Glutamatergic neuron (in vitro differentiated cells): ENCODE data around the gene IL1RAP. TPM values are rescaled to one million over a fixed set of nuclear protein-coding genes. Genes with fewer than 3 reads are reported as not detected.

Experiments
- DNase-seq: peaks from one replicate; pipeline ENCODE4 v3.0.0; 2022
- H3K27ac Mint-ChIP-seq: one replicate; pipeline ENCODE4 v1.8.0; 2020; ENCODE audit warnings: mild to moderate bottlenecking, mixed read lengths, inconsistent platforms; ENCODE audit not compliant: unreplicated experiment
- H3K27me3 Mint-ChIP-seq: one replicate; pipeline ENCODE4 v1.8.0; 2020; ENCODE audit warnings: mild to moderate bottlenecking, moderate library complexity, mixed read lengths, inconsistent platforms; ENCODE audit not compliant: unreplicated experiment
- H3K36me3 Mint-ChIP-seq: one replicate; pipeline ENCODE4 v1.8.0; 2020; ENCODE audit warnings: mild to moderate bottlenecking, mixed read lengths, inconsistent platforms; ENCODE audit not compliant: unreplicated experiment
- H3K4me1 Mint-ChIP-seq: one replicate; pipeline ENCODE4 v1.8.0; 2020; ENCODE audit warnings: mild to moderate bottlenecking, low read depth, mixed read lengths, inconsistent platforms; ENCODE audit not compliant: unreplicated experiment
- H3K4me3 Mint-ChIP-seq: one replicate; pipeline ENCODE4 v1.8.0; 2020; ENCODE audit warnings: mild to moderate bottlenecking, mixed read lengths, inconsistent platforms; ENCODE audit not compliant: unreplicated experiment
- H3K9me3 Mint-ChIP-seq: one replicate; pipeline ENCODE4 v1.8.0; 2020; ENCODE audit warnings: mild to moderate bottlenecking, moderate library complexity, mixed read lengths, inconsistent platforms; ENCODE audit not compliant: unreplicated experiment
- total RNA-seq: library from RNA; stranded (reverse); fragmentation: NEBNext Ultra II Directional; extraction: Animal tissue kit (Norgen Biotek cat#: 25700); gene quantifications from one replicate; pipeline ENCODE4 v1.2.1, GENCODE V29; 2021; ENCODE audit not compliant: unreplicated experiment
- TF ChIP-seq, protein P1 (sequence below): fragments of 200-600 bp; sonication (generic); IDR thresholded peaks from one replicate; pipeline ENCODE4 v1.5.0; 2021; ENCODE audit not compliant: partially characterized antibody, unreplicated experiment

Gene IL1RAP
- total RNA-seq, 1 donor from 2014 or later, result 0.37 TPM

DNA sequence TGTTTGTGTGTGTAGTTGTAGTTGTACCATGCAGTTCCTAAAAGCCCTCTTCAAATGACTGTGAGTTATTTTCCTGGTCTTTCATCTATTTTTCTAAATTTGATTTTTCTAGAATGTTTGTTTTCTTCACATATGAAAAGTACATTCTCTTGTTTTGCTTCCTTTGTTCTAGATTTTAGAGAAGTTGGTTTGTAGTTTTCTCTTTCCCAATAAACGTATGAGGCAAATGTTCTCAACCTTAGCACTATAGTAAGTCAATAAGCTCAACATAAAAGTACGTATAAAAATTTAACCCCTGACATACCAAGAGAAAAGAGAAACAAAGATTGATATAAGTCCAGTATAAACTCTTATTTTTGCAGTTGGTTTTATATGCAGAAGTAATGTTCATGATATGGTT lies 74.7 kb downstream of the IL1RAP start:
- H3K4me1 Mint-ChIP-seq, result no peaks in the 10 kb centered on the region
- no peak overlapping the region for H3K4me3 Mint-ChIP-seq
- no peaks in the 10 kb centered on the region for H3K9me3 Mint-ChIP-seq
- no peak overlapping the region for H3K27ac Mint-ChIP-seq
- DNase-seq, result no peak
- peaks cover 3% of the 10 kb centered on the region for H3K27me3 Mint-ChIP-seq
- H3K36me3 Mint-ChIP-seq, result no peaks in the 10 kb centered on the region
- TF ChIP-seq, protein P1, sequence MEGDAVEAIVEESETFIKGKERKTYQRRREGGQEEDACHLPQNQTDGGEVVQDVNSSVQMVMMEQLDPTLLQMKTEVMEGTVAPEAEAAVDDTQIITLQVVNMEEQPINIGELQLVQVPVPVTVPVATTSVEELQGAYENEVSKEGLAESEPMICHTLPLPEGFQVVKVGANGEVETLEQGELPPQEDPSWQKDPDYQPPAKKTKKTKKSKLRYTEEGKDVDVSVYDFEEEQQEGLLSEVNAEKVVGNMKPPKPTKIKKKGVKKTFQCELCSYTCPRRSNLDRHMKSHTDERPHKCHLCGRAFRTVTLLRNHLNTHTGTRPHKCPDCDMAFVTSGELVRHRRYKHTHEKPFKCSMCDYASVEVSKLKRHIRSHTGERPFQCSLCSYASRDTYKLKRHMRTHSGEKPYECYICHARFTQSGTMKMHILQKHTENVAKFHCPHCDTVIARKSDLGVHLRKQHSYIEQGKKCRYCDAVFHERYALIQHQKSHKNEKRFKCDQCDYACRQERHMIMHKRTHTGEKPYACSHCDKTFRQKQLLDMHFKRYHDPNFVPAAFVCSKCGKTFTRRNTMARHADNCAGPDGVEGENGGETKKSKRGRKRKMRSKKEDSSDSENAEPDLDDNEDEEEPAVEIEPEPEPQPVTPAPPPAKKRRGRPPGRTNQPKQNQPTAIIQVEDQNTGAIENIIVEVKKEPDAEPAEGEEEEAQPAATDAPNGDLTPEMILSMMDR, result no peak

DNA sequence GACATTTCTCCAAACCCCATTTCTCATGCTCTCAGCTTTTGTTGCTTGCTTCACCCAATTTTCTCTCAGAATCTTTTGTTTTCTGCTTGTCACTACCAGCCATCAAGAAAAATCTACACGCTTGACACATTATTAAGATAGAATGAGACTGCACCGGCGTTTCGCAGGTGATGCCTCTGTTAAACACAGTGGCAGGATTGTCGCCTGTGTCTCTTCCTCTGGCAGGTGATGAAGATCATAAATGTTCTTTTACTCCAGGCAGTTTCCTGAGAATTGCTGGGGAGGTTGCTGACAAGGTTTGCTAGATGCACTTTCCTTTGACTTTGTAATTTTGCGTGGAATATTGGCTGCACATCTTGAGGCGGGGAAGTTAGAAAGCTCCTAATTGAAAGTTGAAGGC lies 75.4 kb downstream of the IL1RAP start:
- no peaks in the 10 kb centered on the region for H3K9me3 Mint-ChIP-seq
- peaks cover 3% of the 10 kb centered on the region for H3K27me3 Mint-ChIP-seq
- H3K4me1 Mint-ChIP-seq, result no peaks in the 10 kb centered on the region
- no peak overlapping the region for H3K27ac Mint-ChIP-seq
- H3K4me3 Mint-ChIP-seq, result no peak overlapping the region
- DNase-seq, result no peak
- no peaks in the 10 kb centered on the region for H3K36me3 Mint-ChIP-seq
- TF ChIP-seq, protein P1, result no peak

DNA sequence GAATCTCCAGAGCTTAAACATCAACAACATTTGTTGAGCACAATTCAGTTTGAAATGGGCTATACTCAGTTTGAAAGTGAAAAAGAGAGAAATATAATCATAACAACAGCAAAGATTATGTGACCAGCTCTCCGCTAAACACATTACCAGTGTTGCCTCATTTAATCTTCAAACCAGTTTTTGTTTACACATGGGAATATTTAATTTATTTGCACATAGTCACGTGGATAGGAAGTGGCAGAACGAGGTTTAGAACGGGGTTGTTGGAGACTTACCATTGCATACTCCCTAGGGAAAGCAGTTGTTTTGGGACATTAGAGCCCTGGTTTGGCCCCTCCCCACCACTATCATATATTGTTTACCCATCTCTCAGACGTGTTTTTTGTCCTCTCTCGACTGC lies 77.2 kb downstream of the IL1RAP start:
- Mint-ChIP-seq H3K36me3 (no peaks in the 10 kb centered on the region), H3K4me1 (no peaks in the 10 kb centered on the region), H3K27ac (no peak overlapping the region), H3K9me3 (no peaks in the 10 kb centered on the region), H3K4me3 (no peak overlapping the region), H3K27me3 (peaks cover 3% of the 10 kb centered on the region)
- TF ChIP-seq, protein P1, result no peak
- DNase-seq, result no peak

DNA sequence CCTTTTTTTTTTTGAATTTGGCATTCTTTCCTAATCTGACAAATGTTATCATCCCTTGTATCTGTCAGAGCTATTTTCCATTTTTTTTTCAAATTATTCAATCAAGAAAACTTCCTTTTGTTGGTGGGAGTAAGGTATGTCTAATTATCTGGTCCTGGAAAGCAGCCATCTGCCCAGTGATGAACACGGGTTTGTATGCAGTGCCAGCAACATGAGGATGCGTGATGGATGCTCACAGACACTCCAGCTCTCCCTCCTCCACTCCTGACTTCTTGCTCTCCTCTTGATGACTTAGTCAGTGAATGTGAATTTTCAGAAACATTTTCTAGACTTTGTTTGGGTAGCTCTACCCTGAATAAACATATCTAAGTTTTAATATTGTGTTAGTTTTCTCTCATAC lies 79.2 kb downstream of the IL1RAP start:
- DNase-seq, result no peak
- TF ChIP-seq, protein P1, result no peak
- Mint-ChIP-seq H3K36me3 (no peaks in the 10 kb centered on the region), H3K4me3 (no peak overlapping the region), H3K27me3 (peaks cover 3% of the 10 kb centered on the region), H3K9me3 (no peaks in the 10 kb centered on the region), H3K27ac (no peak overlapping the region), H3K4me1 (peaks cover 3% of the 10 kb centered on the region)

DNA sequence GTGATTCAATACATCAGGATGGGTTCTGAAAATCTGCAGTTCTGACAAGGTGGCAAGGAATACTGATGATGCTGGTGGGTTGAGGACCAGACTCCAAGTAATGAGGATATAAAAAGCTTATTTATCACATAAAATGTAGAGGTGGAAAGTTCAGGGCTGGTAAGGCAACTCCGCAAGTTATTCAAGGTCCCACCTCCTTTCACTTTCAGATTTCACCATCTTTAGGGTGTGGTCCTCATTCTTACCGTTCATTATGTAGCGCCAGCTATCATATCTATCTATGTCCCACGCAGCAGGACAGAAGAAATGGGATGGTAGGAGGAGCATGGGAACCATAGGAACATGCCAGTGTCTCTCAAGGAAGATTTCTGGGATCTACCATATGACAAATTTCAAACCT lies 80.3 kb downstream of the IL1RAP start:
- H3K36me3 Mint-ChIP-seq, result no peaks in the 10 kb centered on the region
- H3K9me3 Mint-ChIP-seq, result no peaks in the 10 kb centered on the region
- no peak overlapping the region for H3K4me3 Mint-ChIP-seq
- peaks cover 3% of the 10 kb centered on the region for H3K27me3 Mint-ChIP-seq
- no peak overlapping the region for H3K27ac Mint-ChIP-seq
- H3K4me1 Mint-ChIP-seq, result peaks cover 3% of the 10 kb centered on the region
- TF ChIP-seq, protein P1, result no peak
- DNase-seq, result no peak
